ENCODE data around the gene OTOS. TPM values are rescaled to one million over a fixed set of nuclear protein-coding genes. Genes with fewer than 3 reads are reported as not detected.

Gene OTOS
- polyA plus RNA-seq, 1 donor from 2014 or later, result not detected

DNA sequence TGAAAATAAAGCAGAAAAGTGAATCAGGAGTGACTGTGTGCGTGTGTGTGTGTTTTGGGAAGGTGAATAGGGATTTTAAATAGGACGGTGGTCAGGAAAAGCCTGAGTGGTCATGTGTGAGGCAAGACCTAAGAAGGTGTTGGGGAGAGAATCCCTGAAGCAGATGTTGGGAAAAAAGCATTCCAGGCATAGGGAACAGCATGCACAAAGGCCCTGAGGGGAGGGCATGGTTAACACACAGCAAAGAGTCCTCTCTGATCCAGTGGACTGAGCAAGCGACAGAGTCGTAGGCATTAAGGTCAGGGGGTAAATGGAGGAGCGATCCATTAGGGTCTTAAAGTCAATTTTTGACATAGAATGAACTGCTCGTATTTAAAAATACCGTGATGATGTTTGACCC lies 34.0 kb upstream of the OTOS start:
- H3K9ac ChIP-seq (ENCODE audit: low read length), result no peak overlapping the region
- H3K9me3 ChIP-seq (ENCODE audit: low read length), result peaks cover 4% of the 10 kb centered on the region
- H3K4me3 ChIP-seq (ENCODE audit: low read length), result no peak overlapping the region
- no peak overlapping the region for H3K4me2 ChIP-seq (ENCODE audit: low read length)
- H3K9me2 ChIP-seq (ENCODE audit: insufficient read depth, low read length), result no peaks in the 10 kb centered on the region
- TF ChIP-seq TAF1 (IDR thresholded peaks at IDR 0.05; ENCODE audit: low read depth) (no peak), RAD21 (conservative IDR thresholded peaks at IDR 0.05) (no peak), SMC3 (conservative IDR thresholded peaks at IDR 0.05; ENCODE audit: poor library complexity) (no peak), POLR2AphosphoS5 (IDR thresholded peaks at IDR 0.05) (no peak), MXI1 (conservative IDR thresholded peaks at IDR 0.05; ENCODE audit: poor library complexity, severe bottlenecking) (no peak), EP300 (conservative IDR thresholded peaks at IDR 0.05; ENCODE audit: poor library complexity, severe bottlenecking) (no peak)
- TF ChIP-seq, protein P1, sequence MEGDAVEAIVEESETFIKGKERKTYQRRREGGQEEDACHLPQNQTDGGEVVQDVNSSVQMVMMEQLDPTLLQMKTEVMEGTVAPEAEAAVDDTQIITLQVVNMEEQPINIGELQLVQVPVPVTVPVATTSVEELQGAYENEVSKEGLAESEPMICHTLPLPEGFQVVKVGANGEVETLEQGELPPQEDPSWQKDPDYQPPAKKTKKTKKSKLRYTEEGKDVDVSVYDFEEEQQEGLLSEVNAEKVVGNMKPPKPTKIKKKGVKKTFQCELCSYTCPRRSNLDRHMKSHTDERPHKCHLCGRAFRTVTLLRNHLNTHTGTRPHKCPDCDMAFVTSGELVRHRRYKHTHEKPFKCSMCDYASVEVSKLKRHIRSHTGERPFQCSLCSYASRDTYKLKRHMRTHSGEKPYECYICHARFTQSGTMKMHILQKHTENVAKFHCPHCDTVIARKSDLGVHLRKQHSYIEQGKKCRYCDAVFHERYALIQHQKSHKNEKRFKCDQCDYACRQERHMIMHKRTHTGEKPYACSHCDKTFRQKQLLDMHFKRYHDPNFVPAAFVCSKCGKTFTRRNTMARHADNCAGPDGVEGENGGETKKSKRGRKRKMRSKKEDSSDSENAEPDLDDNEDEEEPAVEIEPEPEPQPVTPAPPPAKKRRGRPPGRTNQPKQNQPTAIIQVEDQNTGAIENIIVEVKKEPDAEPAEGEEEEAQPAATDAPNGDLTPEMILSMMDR (IDR thresholded peaks at IDR 0.05; ENCODE audit: poor library complexity, severe bottlenecking), result no peak
- TF ChIP-seq, protein P2, sequence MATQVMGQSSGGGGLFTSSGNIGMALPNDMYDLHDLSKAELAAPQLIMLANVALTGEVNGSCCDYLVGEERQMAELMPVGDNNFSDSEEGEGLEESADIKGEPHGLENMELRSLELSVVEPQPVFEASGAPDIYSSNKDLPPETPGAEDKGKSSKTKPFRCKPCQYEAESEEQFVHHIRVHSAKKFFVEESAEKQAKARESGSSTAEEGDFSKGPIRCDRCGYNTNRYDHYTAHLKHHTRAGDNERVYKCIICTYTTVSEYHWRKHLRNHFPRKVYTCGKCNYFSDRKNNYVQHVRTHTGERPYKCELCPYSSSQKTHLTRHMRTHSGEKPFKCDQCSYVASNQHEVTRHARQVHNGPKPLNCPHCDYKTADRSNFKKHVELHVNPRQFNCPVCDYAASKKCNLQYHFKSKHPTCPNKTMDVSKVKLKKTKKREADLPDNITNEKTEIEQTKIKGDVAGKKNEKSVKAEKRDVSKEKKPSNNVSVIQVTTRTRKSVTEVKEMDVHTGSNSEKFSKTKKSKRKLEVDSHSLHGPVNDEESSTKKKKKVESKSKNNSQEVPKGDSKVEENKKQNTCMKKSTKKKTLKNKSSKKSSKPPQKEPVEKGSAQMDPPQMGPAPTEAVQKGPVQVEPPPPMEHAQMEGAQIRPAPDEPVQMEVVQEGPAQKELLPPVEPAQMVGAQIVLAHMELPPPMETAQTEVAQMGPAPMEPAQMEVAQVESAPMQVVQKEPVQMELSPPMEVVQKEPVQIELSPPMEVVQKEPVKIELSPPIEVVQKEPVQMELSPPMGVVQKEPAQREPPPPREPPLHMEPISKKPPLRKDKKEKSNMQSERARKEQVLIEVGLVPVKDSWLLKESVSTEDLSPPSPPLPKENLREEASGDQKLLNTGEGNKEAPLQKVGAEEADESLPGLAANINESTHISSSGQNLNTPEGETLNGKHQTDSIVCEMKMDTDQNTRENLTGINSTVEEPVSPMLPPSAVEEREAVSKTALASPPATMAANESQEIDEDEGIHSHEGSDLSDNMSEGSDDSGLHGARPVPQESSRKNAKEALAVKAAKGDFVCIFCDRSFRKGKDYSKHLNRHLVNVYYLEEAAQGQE (IDR thresholded peaks at IDR 0.05; ENCODE audit: borderline replicate concordance), result no peak
- no peak overlapping the region for H2AFZ ChIP-seq (ENCODE audit: low read depth, low read length)
- no peak overlapping the region for H3K27ac ChIP-seq (ENCODE audit: low read length)
- H3K79me2 ChIP-seq (replicated peaks; ENCODE audit: insufficient read depth, low read length), result no peaks in the 10 kb centered on the region
- H3F3A ChIP-seq (ENCODE audit: insufficient read depth, low read length, poor library complexity, severe bottlenecking), result no peaks in the 10 kb centered on the region
- H4K20me1 ChIP-seq (ENCODE audit: insufficient read depth), result no peaks in the 10 kb centered on the region
- H3K36me3 ChIP-seq (ENCODE audit: insufficient read depth, low read length), result no peaks in the 10 kb centered on the region
- H3K27me3 ChIP-seq (ENCODE audit: insufficient read depth, low read depth, low read length), result no peaks in the 10 kb centered on the region

- TF ChIP-seq, protein P1 (IDR thresholded peaks at IDR 0.05; ENCODE audit: poor library complexity, severe bottlenecking), result no peak
- TF ChIP-seq, protein P2 (IDR thresholded peaks at IDR 0.05; ENCODE audit: borderline replicate concordance), result no peak
- TF ChIP-seq EZH2 (IDR thresholded peaks at IDR 0.05; ENCODE audit: borderline replicate concordance, insufficient read depth, low read length, poor library complexity, severe bottlenecking) (no peak), EP300 (conservative IDR thresholded peaks at IDR 0.05; ENCODE audit: poor library complexity, severe bottlenecking) (no peak), MXI1 (conservative IDR thresholded peaks at IDR 0.05; ENCODE audit: poor library complexity, severe bottlenecking) (no peak), TAF1 (IDR thresholded peaks at IDR 0.05; ENCODE audit: low read depth) (no peak), RAD21 (conservative IDR thresholded peaks at IDR 0.05) (no peak), SMC3 (conservative IDR thresholded peaks at IDR 0.05; ENCODE audit: poor library complexity) (no peak), POLR2AphosphoS5 (IDR thresholded peaks at IDR 0.05) (no peak)
- H3K9me3 ChIP-seq (ENCODE audit: low read length), result peaks cover 4% of the 10 kb centered on the region
Observed at GRCh38 chr2:240172071-240172895, 31.8 kb upstream of the OTOS start.

More at GRCh38 chr2:240172071-240172895, 31.8 kb upstream of the OTOS start:
- no peaks in the 10 kb centered on the region for H4K20me1 ChIP-seq (ENCODE audit: insufficient read depth)
- no peaks in the 10 kb centered on the region for H3K9me2 ChIP-seq (ENCODE audit: insufficient read depth, low read length)
- H2AFZ ChIP-seq (ENCODE audit: low read depth, low read length), result no peak overlapping the region
- H3F3A ChIP-seq (ENCODE audit: insufficient read depth, low read length, poor library complexity, severe bottlenecking), result no peaks in the 10 kb centered on the region
- no peak overlapping the region for H3K4me3 ChIP-seq (ENCODE audit: low read length)
- no peaks in the 10 kb centered on the region for H3K79me2 ChIP-seq (replicated peaks; ENCODE audit: insufficient read depth, low read length)
- no peak overlapping the region for H3K4me2 ChIP-seq (ENCODE audit: low read length)
- no peaks in the 10 kb centered on the region for H3K27me3 ChIP-seq (ENCODE audit: insufficient read depth, low read depth, low read length)
- H3K27ac ChIP-seq (ENCODE audit: low read length), result no peak overlapping the region
- no peaks in the 10 kb centered on the region for H3K36me3 ChIP-seq (ENCODE audit: insufficient read depth, low read length)
- no peak overlapping the region for H3K9ac ChIP-seq (ENCODE audit: low read length)

All from neural cell (in vitro differentiated cells).